H54 (cell line): ENCODE results near the gene WDR1.

Source experiments
- DNase-seq: peaks from one replicate; pipeline ENCODE4 v3.0.0; 2011; ENCODE audit warnings: low spot score, mixed read lengths; ENCODE audit not compliant: insufficient read length
- FAIRE-seq: peaks from 3 replicates; lab custom pipeline; 2011; peaks lifted over from hg19 to GRCh38; lab: Jason Lieb, UNC
- POLR2A ChIP-seq: IDR thresholded peaks from 2 replicates; pipeline ENCODE4 v1.6.1; 2011; ENCODE audit warnings: low read depth, mild to moderate bottlenecking, low read length

The WDR1 gene

GRCh38 chr4:10084651-10085358, 31.8 kb downstream of the WDR1 start:
- DNase-seq (no peak), FAIRE-seq (no peak)
- TF ChIP-seq POLR2A, result no peak

- no peak for TF ChIP-seq POLR2A
- no peak for FAIRE-seq
- DNase-seq, result no peak
These were observed 32.5 kb downstream of the WDR1 start for GRCh38 chr4:10083861-10084641.

- no peak for TF ChIP-seq POLR2A
- DNase-seq, result no peak
- FAIRE-seq, result no peak
These were observed 33.2 kb downstream of the WDR1 start for GRCh38 chr4:10083331-10083771.

GRCh38 chr4:10082459-10083272, 33.9 kb downstream of the WDR1 start:
- no peak for TF ChIP-seq POLR2A
- DNase-seq (no peak), FAIRE-seq (no peak)

GRCh38 chr4:10082047-10082446, 34.6 kb downstream of the WDR1 start:
- FAIRE-seq, result no peak
- no peak for DNase-seq
- no peak for TF ChIP-seq POLR2A

GRCh38 chr4:10081218-10081606, 35.4 kb downstream of the WDR1 start:
- no peak for FAIRE-seq
- no peak for DNase-seq
- TF ChIP-seq POLR2A, result no peak

GRCh38 chr4:10080589-10081217, 35.9 kb downstream of the WDR1 start:
- no peak for DNase-seq
- TF ChIP-seq POLR2A, result no peak
- no peak for FAIRE-seq

GRCh38 chr4:10079912-10080588, 36.5 kb downstream of the WDR1 start:
- no peak for DNase-seq
- no peak for TF ChIP-seq POLR2A
- FAIRE-seq, result no peak

GRCh38 chr4:10079256-10079655, 37.3 kb downstream of the WDR1 start:
- TF ChIP-seq POLR2A, result no peak
- DNase-seq, result no peak
- FAIRE-seq, result no peak

- DNase-seq (no peak), FAIRE-seq (no peak)
- no peak for TF ChIP-seq POLR2A
These were observed 37.9 kb downstream of the WDR1 start for GRCh38 chr4:10078481-10079233.

- no peak for FAIRE-seq
- TF ChIP-seq POLR2A, result no peak
- no peak for DNase-seq
These were observed 38.9 kb downstream of the WDR1 start for GRCh38 chr4:10077483-10078335.
